Spinal cord (tissue), 10 donors: ENCODE results near the gene ST6GALNAC3. TPM values are rescaled to one million over a fixed set of nuclear protein-coding genes. Genes with fewer than 3 reads are reported as not detected.
"Not testable (repeated sequence)": the region's sequence is repeated elsewhere in the genome, so short reads cannot be mapped to it uniquely, and the experiment has no call there.

ENCODE experiments used
- DNase-seq, 6 donors: peaks; one replicate each; pipeline versions ENCODE4 v3.0.0 to v3.0.0-alpha.2; 2013 to 2015; ENCODE audit warnings: low spot score in 6 of 6, low read depth in 4 of 6
- H3K27ac ChIP-seq: one replicate; pipeline ENCODE4 v1.5.1; 2013; ENCODE audit warnings: low read depth, low read length, control low read depth
- H3K27me3 ChIP-seq: one replicate; pipeline ENCODE4 v1.6.1; 2013; ENCODE audit warnings: low read length; ENCODE audit not compliant: control insufficient read depth, insufficient read depth
- H3K36me3 ChIP-seq: one replicate; pipeline ENCODE4 v1.6.1; 2013; ENCODE audit warnings: low read length; ENCODE audit not compliant: control insufficient read depth, insufficient read depth
- H3K4me1 ChIP-seq: one replicate; pipeline ENCODE4 v1.6.1; 2013; ENCODE audit warnings: low read length; ENCODE audit not compliant: control insufficient read depth, insufficient read depth
- H3K4me3 ChIP-seq: one replicate; pipeline ENCODE4 v1.5.1; 2013; ENCODE audit warnings: low read depth, low read length, control low read depth
- H3K9me3 ChIP-seq: one replicate; pipeline ENCODE4 v1.6.1; 2013; ENCODE audit warnings: low read length; ENCODE audit not compliant: control insufficient read depth, insufficient read depth
- WGBS: methylation state at CpG from one replicate; pipeline ENCODE4 v1.1.5; 2013; ENCODE audit warnings: missing lambda C conversion rate; ENCODE audit not compliant: insufficient coverage; 5-methylcytosine and 5-hydroxymethylcytosine counted together
- polyA plus RNA-seq, 2 donors: library from polyadenylated mRNA; unstranded; fragments of 120-200 nt; gene quantifications; one replicate each; pipeline ENCODE4 v1.2.1, GENCODE V29; 2013; ENCODE audit not compliant: insufficient read length in 2 of 2
- total RNA-seq, 2 donors: library from RNA; depleted of rRNA in 1 of 2; stranded (reverse); fragments of 120-200 nt in 1 of 2; fragments of >200 nt in 1 of 2; gene quantifications; one replicate each; pipeline versions ENCODE4 v1.2.3 to v1.2.4, GENCODE V29; 2013 to 2014
- donor health status: healthy.

The ST6GALNAC3 gene
- total and polyA plus RNA-seq, 4 donors: 17.2 to 64.0 (median 26.0) TPM

- 99% methylated on average over 21 of the region's 35 CpGs for WGBS
- not testable (repeated sequence) for H3K27ac ChIP-seq, H3K4me3 ChIP-seq, H3K9me3 ChIP-seq, H3K36me3 ChIP-seq, DNase-seq, H3K4me1 ChIP-seq, H3K27me3 ChIP-seq
Measured at GRCh38 chr1:76112321-76112720, 37.8 kb downstream of the ST6GALNAC3 start.

- Histone ChIP-seq H3K36me3 (no peaks in the 10 kb centered on the region), H3K27ac (no peak overlapping the region), H3K9me3 (no peaks in the 10 kb centered on the region), H3K27me3 (no peaks in the 10 kb centered on the region), H3K4me1 (no peaks in the 10 kb centered on the region), H3K4me3 (no peak overlapping the region)
- DNase-seq: no peak
Measured at GRCh38 chr1:76113446-76113845, 38.9 kb downstream of the ST6GALNAC3 start.

- Histone ChIP-seq H3K4me1 (no peaks in the 10 kb centered on the region), H3K9me3 (no peaks in the 10 kb centered on the region), H3K36me3 (no peaks in the 10 kb centered on the region), H3K4me3 (no peak overlapping the region), H3K27ac (no peak overlapping the region), H3K27me3 (no peaks in the 10 kb centered on the region)
- DNase-seq: no peak
- WGBS: no CpG with 5 or more reads among the region's 2 CpGs
Measured at GRCh38 chr1:76115171-76115570, 40.6 kb downstream of the ST6GALNAC3 start.

GRCh38 chr1:76121850-76122249, 47.3 kb downstream of the ST6GALNAC3 start:
- H3K27ac ChIP-seq: no peak overlapping the region
- no peaks in the 10 kb centered on the region for H3K9me3 ChIP-seq
- no peak for DNase-seq
- H3K4me3 ChIP-seq: no peak overlapping the region
- H3K4me1 ChIP-seq: no peaks in the 10 kb centered on the region
- no peaks in the 10 kb centered on the region for H3K27me3 ChIP-seq
- no peaks in the 10 kb centered on the region for H3K36me3 ChIP-seq
- WGBS: 90% methylated on average over 3 of the region's 5 CpGs

- no peak overlapping the region for H3K4me3 ChIP-seq
- DNase-seq: no peak
- no peaks in the 10 kb centered on the region for H3K36me3 ChIP-seq
- H3K27ac ChIP-seq: no peak overlapping the region
- no peaks in the 10 kb centered on the region for H3K27me3 ChIP-seq
- WGBS: 100% methylated on average over 1 of the region's 5 CpGs
- no peaks in the 10 kb centered on the region for H3K9me3 ChIP-seq
- H3K4me1 ChIP-seq: no peaks in the 10 kb centered on the region
Measured at GRCh38 chr1:76122271-76122670, 47.7 kb downstream of the ST6GALNAC3 start.

DNA sequence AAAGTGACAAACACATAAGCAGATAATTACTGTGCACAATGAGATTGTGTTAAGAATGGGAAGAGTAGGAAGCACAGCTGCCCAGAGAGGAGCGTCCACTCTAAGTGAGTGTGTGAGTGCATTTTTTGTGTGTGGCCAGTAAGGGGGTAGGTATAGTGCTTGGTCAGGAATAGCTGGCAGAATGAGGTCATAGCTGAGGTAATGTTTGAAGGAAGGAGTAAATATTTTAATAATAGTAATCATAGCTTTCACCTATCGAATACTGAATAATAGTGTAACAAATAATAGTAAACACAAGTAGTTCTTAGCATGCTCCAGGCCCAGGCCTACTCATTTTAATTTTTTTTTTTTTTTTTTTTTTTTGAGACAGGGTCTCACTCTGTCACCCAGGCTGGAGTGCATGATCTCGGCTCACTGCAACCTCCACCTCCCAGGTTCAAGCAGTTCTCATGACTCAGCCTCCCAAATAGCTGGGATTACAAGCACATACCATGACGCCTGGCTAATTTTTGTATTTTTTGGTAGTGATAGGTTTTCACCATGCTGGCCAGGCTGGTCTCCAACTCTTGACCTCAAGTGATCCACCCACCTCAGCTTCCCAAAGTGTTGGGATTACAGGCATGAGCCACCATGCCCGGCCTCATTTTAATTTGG, 49.0 kb downstream of the ST6GALNAC3 start:
- H3K27ac ChIP-seq, DNase-seq, H3K27me3 ChIP-seq, H3K36me3 ChIP-seq, H3K4me1 ChIP-seq, H3K4me3 ChIP-seq, H3K9me3 ChIP-seq: not testable (repeated sequence)
- WGBS: 100% methylated on average over 1 of the region's 5 CpGs

- Histone ChIP-seq H3K4me3 (no peak overlapping the region), H3K9me3 (no peaks in the 10 kb centered on the region), H3K36me3 (no peaks in the 10 kb centered on the region), H3K27ac (no peak overlapping the region), H3K4me1 (no peaks in the 10 kb centered on the region), H3K27me3 (no peaks in the 10 kb centered on the region)
- WGBS: 92% methylated on average over 7 of the region's 7 CpGs
- no peak for DNase-seq
Measured at GRCh38 chr1:76124196-76124595, 49.6 kb downstream of the ST6GALNAC3 start.

- 60% methylated on average over 1 of the region's 3 CpGs for WGBS
Measured at GRCh38 chr1:76125473-76126219, 51.1 kb downstream of the ST6GALNAC3 start.

GRCh38 chr1:76128096-76128495, 53.5 kb downstream of the ST6GALNAC3 start:
- H3K27ac ChIP-seq: no peak overlapping the region
- 92% methylated on average over 5 of the region's 5 CpGs for WGBS

More at GRCh38 chr1:76125473-76126219, 51.1 kb downstream of the ST6GALNAC3 start:
- DNase-seq: peak in 1 of 6 donors; percentile 55
- Histone ChIP-seq H3K9me3 (no peaks in the 10 kb centered on the region), H3K27ac (no peak overlapping the region), H3K4me1 (no peaks in the 10 kb centered on the region), H3K4me3 (no peak overlapping the region), H3K27me3 (no peaks in the 10 kb centered on the region), H3K36me3 (no peaks in the 10 kb centered on the region)

DNA sequence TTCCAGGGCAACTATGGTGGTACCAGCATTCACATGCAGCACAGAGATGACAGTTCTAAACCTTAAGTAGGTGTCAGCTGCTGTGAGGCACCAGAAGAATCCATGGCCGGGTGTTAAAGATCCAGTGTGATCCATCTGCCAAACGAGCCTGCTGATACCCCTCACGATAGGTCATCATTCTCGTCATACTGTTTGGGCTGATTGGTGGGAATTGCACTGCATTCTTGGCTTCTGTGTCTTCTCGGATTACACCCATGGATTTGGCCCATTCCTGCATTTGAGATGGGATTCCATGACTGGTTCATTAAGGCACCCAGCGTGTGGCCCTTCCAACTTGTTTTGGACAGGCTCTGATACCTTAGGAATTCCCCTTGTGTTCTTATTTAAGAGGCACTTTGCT, 55.2 kb downstream of the ST6GALNAC3 start:
- DNase-seq: no peak
- WGBS: 93% methylated on average over 5 of the region's 6 CpGs
- no peaks in the 10 kb centered on the region for H3K4me1 ChIP-seq
- no peaks in the 10 kb centered on the region for H3K27me3 ChIP-seq
- no peaks in the 10 kb centered on the region for H3K9me3 ChIP-seq
- no peak overlapping the region for H3K27ac ChIP-seq
- H3K4me3 ChIP-seq: no peak overlapping the region
- H3K36me3 ChIP-seq: no peaks in the 10 kb centered on the region

More at GRCh38 chr1:76128096-76128495, 53.5 kb downstream of the ST6GALNAC3 start:
- DNase-seq: no peak
- H3K4me3 ChIP-seq: no peak overlapping the region
- no peaks in the 10 kb centered on the region for H3K9me3 ChIP-seq
- no peaks in the 10 kb centered on the region for H3K36me3 ChIP-seq
- no peaks in the 10 kb centered on the region for H3K4me1 ChIP-seq
- H3K27me3 ChIP-seq: no peaks in the 10 kb centered on the region
